Right atrium auricular region (tissue), 2 donors: ENCODE results near the gene SPON1. TPM values are rescaled to one million over a fixed set of nuclear protein-coding genes. Genes with fewer than 3 reads are reported as not detected.
A peak's percentile ranks its signal among the peaks of the same experiment; 100 is the strongest.

Experiments
- DNase-seq: peaks from one replicate; pipeline ENCODE4 v3.0.0-alpha.2; 2019; ENCODE audit warnings: low spot score
- H3K27ac ChIP-seq, 2 donors: fragments of 200-600 bp; sonication (generic); 1 replicate in 1 of 2; 2 replicates in 1 of 2; pipeline ENCODE4 v1.5.1; 2016 to 2019
- H3K27me3 ChIP-seq, 2 donors: fragments of 200-600 bp; sonication (generic); one replicate each; pipeline versions ENCODE4 v1.5.1 to v1.6.0; 2017 to 2019
- H3K36me3 ChIP-seq: fragments of 200-600 bp; sonication (generic); one replicate; pipeline ENCODE4 v1.5.1; 2016
- H3K4me1 ChIP-seq, 2 donors: fragments of 200-600 bp; sonication (generic); one replicate each; pipeline versions ENCODE4 v1.5.1 to v1.6.0; 2017 to 2019
- H3K4me3 ChIP-seq, 2 donors: fragments of 200-600 bp; sonication (generic); 1 replicate in 1 of 2; 2 replicates in 1 of 2; pipeline ENCODE4 v1.5.1; 2017 to 2019; ENCODE audit warnings: mild to moderate bottlenecking in 1 of 2, moderate library complexity in 1 of 2
- H3K9me3 ChIP-seq, 2 donors: fragments of 200-600 bp; sonication (generic); one replicate each; pipeline ENCODE4 v1.5.1; 2019
- CTCF ChIP-seq, 2 donors: fragments of 200-600 bp; sonication (generic); IDR thresholded peaks; one replicate each; pipeline ENCODE4 v1.5.1; 2019; ENCODE audit warnings: antibody characterized with exemption in 2 of 2
- total RNA-seq, 2 donors: library from RNA; depleted of rRNA; stranded (reverse); fragments of >200 nt; gene quantifications; one replicate each; pipeline ENCODE4 v1.1.0, GENCODE V29; 2016

Gene SPON1
- total RNA-seq, 2 donors from 2014 or later = 22.8 to 27.0 TPM

GRCh38 chr11:14041040-14041439 is 78.5 kb downstream of the SPON1 start:
- no peaks in the 10 kb centered on the region for H3K4me1 ChIP-seq
- no peak for DNase-seq
- no peaks in the 10 kb centered on the region for H3K27me3 ChIP-seq
- peak in 1 of 2 donors; percentile 26 for TF ChIP-seq CTCF (IDR thresholded peaks at IDR 0.05)
- H3K36me3 ChIP-seq = no peaks in the 10 kb centered on the region
- H3K9me3 ChIP-seq = no peaks in the 10 kb centered on the region
- H3K27ac ChIP-seq = no peak overlapping the region
- no peak overlapping the region for H3K4me3 ChIP-seq

- Histone ChIP-seq H3K27ac (no peak overlapping the region), H3K4me1 (no peaks in the 10 kb centered on the region), H3K4me3 (no peak overlapping the region), H3K36me3 (no peaks in the 10 kb centered on the region), H3K9me3 (no peaks in the 10 kb centered on the region), H3K27me3 (no peaks in the 10 kb centered on the region)
- no peak for DNase-seq
- no peak for TF ChIP-seq CTCF (IDR thresholded peaks at IDR 0.05)
Measured at GRCh38 chr11:14041565-14041964, 79.0 kb downstream of the SPON1 start.

GRCh38 chr11:14042686-14043465 is 80.4 kb downstream of the SPON1 start:
- no peaks in the 10 kb centered on the region for H3K27me3 ChIP-seq
- no peak overlapping the region for H3K27ac ChIP-seq
- H3K4me3 ChIP-seq = no peak overlapping the region
- no peak for TF ChIP-seq CTCF (IDR thresholded peaks at IDR 0.05)
- no peaks in the 10 kb centered on the region for H3K36me3 ChIP-seq
- DNase-seq = no peak
- H3K4me1 ChIP-seq = no peaks in the 10 kb centered on the region
- H3K9me3 ChIP-seq = no peaks in the 10 kb centered on the region

GRCh38 chr11:14044916-14045315 is 82.4 kb downstream of the SPON1 start:
- Histone ChIP-seq H3K4me3 (no peak overlapping the region), H3K27ac (no peak overlapping the region), H3K27me3 (no peaks in the 10 kb centered on the region), H3K36me3 (no peaks in the 10 kb centered on the region), H3K4me1 (no peaks in the 10 kb centered on the region), H3K9me3 (no peaks in the 10 kb centered on the region)
- no peak for TF ChIP-seq CTCF (IDR thresholded peaks at IDR 0.05)
- DNase-seq = no peak

- no peak for TF ChIP-seq CTCF (IDR thresholded peaks at IDR 0.05)
- Histone ChIP-seq H3K4me3 (no peak overlapping the region), H3K4me1 (no peaks in the 10 kb centered on the region), H3K27me3 (no peaks in the 10 kb centered on the region), H3K36me3 (no peaks in the 10 kb centered on the region), H3K27ac (no peak overlapping the region), H3K9me3 (no peaks in the 10 kb centered on the region)
- no peak for DNase-seq
Measured at GRCh38 chr11:14045417-14045816, 82.9 kb downstream of the SPON1 start.

DNA sequence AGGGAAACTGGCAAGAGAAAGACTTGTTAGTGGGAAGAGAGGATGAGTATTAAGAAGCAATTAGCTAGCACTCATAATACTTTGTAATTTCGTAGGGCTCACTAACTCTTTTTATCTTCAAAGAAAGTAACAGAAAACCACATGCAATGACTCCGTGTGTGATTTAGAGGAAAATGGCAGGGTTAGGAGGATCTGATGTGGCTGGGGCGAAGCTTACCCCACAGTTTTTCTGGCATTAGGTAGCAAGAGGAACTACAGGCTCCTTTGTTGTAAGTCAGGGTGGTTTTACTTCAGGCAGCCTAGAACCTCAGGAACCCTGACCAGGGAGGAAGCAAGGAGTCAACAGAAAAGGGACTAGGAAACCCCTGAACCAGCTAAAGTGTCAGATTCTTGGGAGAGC is 89.7 kb downstream of the SPON1 start:
- DNase-seq = no peak
- no peak overlapping the region for H3K4me3 ChIP-seq
- H3K9me3 ChIP-seq = no peaks in the 10 kb centered on the region
- H3K36me3 ChIP-seq = no peaks in the 10 kb centered on the region
- H3K27ac ChIP-seq = no peak overlapping the region
- no peaks in the 10 kb centered on the region for H3K27me3 ChIP-seq
- H3K4me1 ChIP-seq = no peaks in the 10 kb centered on the region
- TF ChIP-seq CTCF (IDR thresholded peaks at IDR 0.05) = no peak
